Ovary (tissue), 3 donors: ENCODE measurements around the gene SLC1A2.

Experiments used
- CTCF ChIP-seq, 3 donors: fragments of 450-650 bp in 2 of 3; fragments of 200-600 bp in 1 of 3; IDR thresholded peaks; one replicate each; pipeline versions ENCODE4 v1.5.1 to v1.8.0; 2016 to 2022; ENCODE audit warnings: antibody characterized with exemption in 3 of 3, mild to moderate bottlenecking in 1 of 3
- EP300 ChIP-seq: sonication (generic); formaldehyde crosslinking; IDR thresholded peaks from one replicate; pipeline ENCODE4 v1.6.1; 2017; ENCODE audit warnings: antibody characterized with exemption
- POLR2A ChIP-seq: fragments of 450-650 bp; IDR thresholded peaks from one replicate; pipeline ENCODE4 v1.6.1; 2017; ENCODE audit warnings: antibody characterized with exemption, mild to moderate bottlenecking, moderate library complexity
- donor health status: DM: no; HTN: no; CAD: no.

GRCh38 chr11:35290876-35291275 lies 128.5 kb downstream of the SLC1A2 start:
- TF ChIP-seq CTCF (IDR thresholded peaks at IDR 0.05) (no peak), POLR2A (no peak), EP300 (no peak)
